Liver (tissue), 9 donors: Measurements from ENCODE around the gene CCN5. TPM values are rescaled to one million over a fixed set of nuclear protein-coding genes. Genes with fewer than 3 reads are reported as not detected.

Experiments
- DNase-seq: peaks from one replicate; pipeline ENCODE4 v3.0.0-alpha.2; 2017; ENCODE audit warnings: low spot score
- H3K27ac ChIP-seq, 2 donors: one replicate each; pipeline ENCODE4 v1.7.0; 2013; ENCODE audit warnings: inconsistent platforms in 2 of 2, low read length in 2 of 2, control low read depth in 1 of 2, low read depth in 1 of 2, mild to moderate bottlenecking in 1 of 2
- H3K27me3 ChIP-seq, 4 donors: one replicate each; pipeline versions ENCODE4 v1.6.1 to v1.7.0; 2013; ENCODE audit warnings: low read length in 3 of 4, inconsistent platforms in 1 of 4, mild to moderate bottlenecking in 1 of 4, moderate library complexity in 1 of 4; ENCODE audit not compliant: control insufficient read depth in 4 of 4, insufficient read depth in 4 of 4
- H3K36me3 ChIP-seq, 4 donors: one replicate each; pipeline versions ENCODE4 v1.6.1 to v1.7.0; 2013; ENCODE audit warnings: low read length in 3 of 4, mild to moderate bottlenecking in 3 of 4, low read depth in 1 of 4, moderate library complexity in 1 of 4; ENCODE audit not compliant: control insufficient read depth in 4 of 4, insufficient read depth in 3 of 4
- H3K4me1 ChIP-seq, 4 donors: one replicate each; pipeline versions ENCODE4 v1.6.1 to v1.7.0; 2013; ENCODE audit warnings: low read length in 3 of 4, mild to moderate bottlenecking in 3 of 4, moderate library complexity in 1 of 4; ENCODE audit not compliant: control insufficient read depth in 4 of 4, insufficient read depth in 4 of 4
- H3K4me3 ChIP-seq, 3 donors: one replicate each; pipeline versions ENCODE4 v1.6.1 to v1.7.0; 2013; ENCODE audit warnings: low read length in 3 of 3, control low read depth in 1 of 3, low read depth in 1 of 3, mild to moderate bottlenecking in 1 of 3
- H3K9ac ChIP-seq, 2 donors: one replicate each; pipeline ENCODE4 v1.7.0; 2013; ENCODE audit warnings: low read length in 2 of 2, mild to moderate bottlenecking in 2 of 2, moderate library complexity in 2 of 2, control low read depth in 1 of 2, low read depth in 1 of 2
- H3K9me3 ChIP-seq, 4 donors: one replicate each; pipeline versions ENCODE4 v1.6.1 to v1.7.0; 2013; ENCODE audit warnings: low read length in 3 of 4; ENCODE audit not compliant: control insufficient read depth in 4 of 4
- ATF3 ChIP-seq: IDR thresholded peaks from 2 replicates; pipeline ENCODE4 v1.6.1; 2016; ENCODE audit warnings: antibody characterized with exemption
- EGR1 ChIP-seq, 2 donors: IDR thresholded peaks; 2 replicates each; pipeline ENCODE4 v1.6.1; 2016 to 2018; ENCODE audit warnings: antibody characterized with exemption in 2 of 2, low read depth in 2 of 2
- FOXA1 ChIP-seq: IDR thresholded peaks from 2 replicates; pipeline ENCODE4 v1.6.1; 2016; ENCODE audit warnings: antibody characterized with exemption
- FOXA2 ChIP-seq: IDR thresholded peaks from 2 replicates; pipeline ENCODE4 v1.6.1; 2016; ENCODE audit warnings: antibody characterized with exemption
- GABPA ChIP-seq, 2 donors: IDR thresholded peaks in 1 of 2; conservative IDR thresholded peaks in 1 of 2; 2 replicates each; pipeline ENCODE4 v1.6.1; 2016; ENCODE audit warnings: antibody characterized with exemption in 2 of 2, mild to moderate bottlenecking in 1 of 2, moderate library complexity in 1 of 2
- HNF4A ChIP-seq, 2 donors: conservative IDR thresholded peaks; 2 replicates each; pipeline ENCODE4 v1.6.1; 2016; ENCODE audit warnings: antibody characterized with exemption in 2 of 2, mild to moderate bottlenecking in 2 of 2
- HNF4G ChIP-seq: IDR thresholded peaks from 2 replicates; pipeline ENCODE4 v1.6.1; 2016; ENCODE audit warnings: antibody characterized with exemption
- JUND ChIP-seq, 2 donors: IDR thresholded peaks; 2 replicates each; pipeline ENCODE4 v1.6.1; 2016; ENCODE audit warnings: antibody characterized with exemption in 2 of 2
- MAX ChIP-seq: IDR thresholded peaks from 2 replicates; pipeline ENCODE4 v1.6.1; 2016; ENCODE audit warnings: antibody characterized with exemption
- NR2F2 ChIP-seq: IDR thresholded peaks from 2 replicates; pipeline ENCODE4 v1.6.1; 2016; ENCODE audit warnings: antibody characterized with exemption
- RAD21 ChIP-seq, 2 donors: IDR thresholded peaks; 2 replicates each; pipeline ENCODE4 v1.6.1; 2016; ENCODE audit warnings: antibody characterized with exemption in 2 of 2, mild to moderate bottlenecking in 2 of 2
- RXRA ChIP-seq, 2 donors: IDR thresholded peaks; 2 replicates each; pipeline ENCODE4 v1.6.1; 2017 to 2018; ENCODE audit warnings: antibody characterized with exemption in 2 of 2, mild to moderate bottlenecking in 1 of 2
- SP1 ChIP-seq: IDR thresholded peaks from 2 replicates; pipeline ENCODE4 v1.6.1; 2018; ENCODE audit warnings: antibody characterized with exemption, mild to moderate bottlenecking
- TAF1 ChIP-seq: conservative IDR thresholded peaks from 2 replicates; pipeline ENCODE4 v1.6.1; 2016; ENCODE audit warnings: antibody characterized with exemption, mild to moderate bottlenecking
- YY1 ChIP-seq: IDR thresholded peaks from 2 replicates; pipeline ENCODE4 v1.6.1; 2016; ENCODE audit warnings: antibody characterized with exemption, mild to moderate bottlenecking
- ZBTB33 ChIP-seq: IDR thresholded peaks from 2 replicates; pipeline ENCODE4 v1.6.1; 2016; ENCODE audit warnings: antibody characterized with exemption
- WGBS: extraction: QIAGEN DNeasy Blood & Tissue Kit; methylation state at CpG from one replicate; pipeline ENCODE4 v1.1.7; 2013; 5-methylcytosine and 5-hydroxymethylcytosine counted together
- polyA plus RNA-seq, 2 donors: library from polyadenylated mRNA; stranded (reverse) in 1 of 2; unstranded in 1 of 2; fragments of 200-250 nt in 1 of 2; fragments of >200 nt in 1 of 2; fragmentation: Nextera tagmentation in 1 of 2; extraction: Ambion mirVana in 1 of 2; gene quantifications; one replicate each; pipeline versions ENCODE4 v1.2.1 to v1.2.3, GENCODE V29; 2013 to 2015
- total RNA-seq, 2 donors: library from RNA; depleted of rRNA; stranded (reverse); fragments of >200 nt; gene quantifications; one replicate each; pipeline ENCODE4 v1.2.3, GENCODE V29; 2014
- TF ChIP-seq, protein P1 (sequence below): IDR thresholded peaks from 2 replicates; pipeline ENCODE4 v1.6.1; 2016; ENCODE audit warnings: antibody characterized with exemption, mild to moderate bottlenecking
- TF ChIP-seq, protein P2 (sequence below): fragments of 150-350 bp; IDR thresholded peaks from 2 replicates; pipeline ENCODE4 v1.5.1; 2017; ENCODE audit warnings: improper control_type of control experiment, low read depth, low read length; ENCODE audit not compliant: missing input control
- donor health status: healthy.
- donor health status: healthy.
- donor health status: healthy.
- donor health status: healthy.
- donor health status: healthy.

CCN5 gene
- total and polyA plus RNA-seq, 4 donors: 1.2 to 3.6 (median 1.9) TPM; not detected in 1

DNA sequence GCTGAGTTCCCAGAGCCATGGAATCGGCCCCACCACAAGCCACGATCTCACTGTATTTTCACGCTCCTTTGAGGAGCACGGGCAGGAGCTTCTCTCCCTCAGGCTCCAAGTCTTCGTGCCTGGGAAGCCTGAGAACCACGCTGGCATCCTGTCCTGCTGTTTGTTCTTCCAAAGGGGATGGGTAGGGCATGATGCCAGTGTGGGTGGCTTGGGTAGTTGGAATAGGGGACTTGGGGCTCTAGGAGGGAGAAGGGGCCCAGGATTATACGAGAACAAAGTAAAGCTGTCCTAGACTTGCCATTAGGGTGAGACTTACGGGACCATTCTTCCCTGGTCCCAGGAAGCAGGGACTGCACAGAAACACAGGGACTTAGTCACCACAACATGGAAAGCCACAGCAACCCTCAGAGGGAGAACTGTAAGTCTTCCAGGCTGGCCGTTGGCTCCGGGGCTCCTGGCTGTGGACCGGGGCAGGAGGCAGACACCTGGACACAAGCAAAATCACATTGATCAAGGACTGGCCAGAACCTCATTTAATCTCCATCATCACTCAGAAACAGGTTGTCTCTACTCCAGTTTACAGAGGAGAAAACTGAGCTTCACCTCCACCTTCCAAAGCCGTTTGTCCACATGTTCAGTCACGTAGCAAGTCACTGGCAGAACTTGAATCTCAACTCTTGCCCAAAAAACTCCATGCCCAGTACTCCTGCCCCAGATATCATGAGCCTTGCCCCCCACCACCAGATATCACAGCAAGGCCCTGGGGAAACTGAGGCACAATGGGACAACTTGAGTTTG lies 1.3 kb downstream of the CCN5 start:
- no peaks in the 10 kb centered on the region for H3K27me3 ChIP-seq
- DNase-seq: no peak
- no peak for TF ChIP-seq JUND (IDR thresholded peaks at IDR 0.05)
- no peak for TF ChIP-seq HNF4G
- TF ChIP-seq, protein P1, sequence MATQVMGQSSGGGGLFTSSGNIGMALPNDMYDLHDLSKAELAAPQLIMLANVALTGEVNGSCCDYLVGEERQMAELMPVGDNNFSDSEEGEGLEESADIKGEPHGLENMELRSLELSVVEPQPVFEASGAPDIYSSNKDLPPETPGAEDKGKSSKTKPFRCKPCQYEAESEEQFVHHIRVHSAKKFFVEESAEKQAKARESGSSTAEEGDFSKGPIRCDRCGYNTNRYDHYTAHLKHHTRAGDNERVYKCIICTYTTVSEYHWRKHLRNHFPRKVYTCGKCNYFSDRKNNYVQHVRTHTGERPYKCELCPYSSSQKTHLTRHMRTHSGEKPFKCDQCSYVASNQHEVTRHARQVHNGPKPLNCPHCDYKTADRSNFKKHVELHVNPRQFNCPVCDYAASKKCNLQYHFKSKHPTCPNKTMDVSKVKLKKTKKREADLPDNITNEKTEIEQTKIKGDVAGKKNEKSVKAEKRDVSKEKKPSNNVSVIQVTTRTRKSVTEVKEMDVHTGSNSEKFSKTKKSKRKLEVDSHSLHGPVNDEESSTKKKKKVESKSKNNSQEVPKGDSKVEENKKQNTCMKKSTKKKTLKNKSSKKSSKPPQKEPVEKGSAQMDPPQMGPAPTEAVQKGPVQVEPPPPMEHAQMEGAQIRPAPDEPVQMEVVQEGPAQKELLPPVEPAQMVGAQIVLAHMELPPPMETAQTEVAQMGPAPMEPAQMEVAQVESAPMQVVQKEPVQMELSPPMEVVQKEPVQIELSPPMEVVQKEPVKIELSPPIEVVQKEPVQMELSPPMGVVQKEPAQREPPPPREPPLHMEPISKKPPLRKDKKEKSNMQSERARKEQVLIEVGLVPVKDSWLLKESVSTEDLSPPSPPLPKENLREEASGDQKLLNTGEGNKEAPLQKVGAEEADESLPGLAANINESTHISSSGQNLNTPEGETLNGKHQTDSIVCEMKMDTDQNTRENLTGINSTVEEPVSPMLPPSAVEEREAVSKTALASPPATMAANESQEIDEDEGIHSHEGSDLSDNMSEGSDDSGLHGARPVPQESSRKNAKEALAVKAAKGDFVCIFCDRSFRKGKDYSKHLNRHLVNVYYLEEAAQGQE: no peak
- no peak for TF ChIP-seq NR2F2
- no peak for TF ChIP-seq FOXA1
- TF ChIP-seq, protein P2, sequence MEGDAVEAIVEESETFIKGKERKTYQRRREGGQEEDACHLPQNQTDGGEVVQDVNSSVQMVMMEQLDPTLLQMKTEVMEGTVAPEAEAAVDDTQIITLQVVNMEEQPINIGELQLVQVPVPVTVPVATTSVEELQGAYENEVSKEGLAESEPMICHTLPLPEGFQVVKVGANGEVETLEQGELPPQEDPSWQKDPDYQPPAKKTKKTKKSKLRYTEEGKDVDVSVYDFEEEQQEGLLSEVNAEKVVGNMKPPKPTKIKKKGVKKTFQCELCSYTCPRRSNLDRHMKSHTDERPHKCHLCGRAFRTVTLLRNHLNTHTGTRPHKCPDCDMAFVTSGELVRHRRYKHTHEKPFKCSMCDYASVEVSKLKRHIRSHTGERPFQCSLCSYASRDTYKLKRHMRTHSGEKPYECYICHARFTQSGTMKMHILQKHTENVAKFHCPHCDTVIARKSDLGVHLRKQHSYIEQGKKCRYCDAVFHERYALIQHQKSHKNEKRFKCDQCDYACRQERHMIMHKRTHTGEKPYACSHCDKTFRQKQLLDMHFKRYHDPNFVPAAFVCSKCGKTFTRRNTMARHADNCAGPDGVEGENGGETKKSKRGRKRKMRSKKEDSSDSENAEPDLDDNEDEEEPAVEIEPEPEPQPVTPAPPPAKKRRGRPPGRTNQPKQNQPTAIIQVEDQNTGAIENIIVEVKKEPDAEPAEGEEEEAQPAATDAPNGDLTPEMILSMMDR: no peak
- no peak for TF ChIP-seq SP1
- no peak for TF ChIP-seq GABPA (IDR thresholded peaks at IDR 0.05 in 1 of 2, conservative IDR thresholded peaks at IDR 0.05 in 1 of 2)
- TF ChIP-seq YY1: no peak
- no peak for TF ChIP-seq MAX
- no peak for TF ChIP-seq TAF1
- no peak for TF ChIP-seq EGR1 (IDR thresholded peaks at IDR 0.05; ENCODE audit: low read depth in 2 of 2)
- TF ChIP-seq FOXA2: no peak
- TF ChIP-seq RAD21 (IDR thresholded peaks at IDR 0.05): no peak
- TF ChIP-seq ZBTB33: no peak
- TF ChIP-seq HNF4A (conservative IDR thresholded peaks at IDR 0.05): no peak
- TF ChIP-seq RXRA (IDR thresholded peaks at IDR 0.05): no peak
- no peak for TF ChIP-seq ATF3
- no peaks in the 10 kb centered on the region for H3K36me3 ChIP-seq
- no peaks in the 10 kb centered on the region for H3K9me3 ChIP-seq
- H3K27ac ChIP-seq: no peak overlapping the region
- no peak overlapping the region for H3K9ac ChIP-seq
- H3K4me1 ChIP-seq: peaks cover 0 to 8% (median 0%) of the 10 kb centered on the region in 4 donors
- H3K4me3 ChIP-seq: no peak overlapping the region
- WGBS: 89% methylated on average over 13 of the region's 13 CpGs
